Ovary (tissue), 9 donors: ENCODE data around the gene LIMCH1. TPM values are rescaled to one million over a fixed set of nuclear protein-coding genes. Genes with fewer than 3 reads are reported as not detected.

Experiments used
- DNase-seq, 5 donors: peaks; one replicate each; pipeline ENCODE4 v3.0.0-alpha.2; 2019 to 2020
- H3K27ac ChIP-seq, 2 donors: fragments of 200-600 bp; one replicate each; pipeline versions ENCODE4 v1.5.1 to v1.8.0; 2019 to 2022
- H3K27me3 ChIP-seq: fragments of 200-600 bp; one replicate; pipeline ENCODE4 v1.8.0; 2022
- H3K36me3 ChIP-seq: fragments of 200-600 bp; sonication (generic); one replicate; pipeline ENCODE4 v1.5.1; 2019
- H3K4me1 ChIP-seq: one replicate; pipeline ENCODE4 v1.8.1; 2013; ENCODE audit warnings: mild to moderate bottlenecking, moderate library complexity; ENCODE audit not compliant: insufficient read depth
- H3K4me3 ChIP-seq: fragments of 200-600 bp; sonication (generic); one replicate; pipeline ENCODE4 v1.5.1; 2017
- H3K9me3 ChIP-seq, 2 donors: fragments of 200-600 bp in 1 of 2; sonication (generic) in 1 of 2; one replicate each; pipeline versions ENCODE4 v1.5.1 to v1.8.1; 2013 to 2019; ENCODE audit warnings: mild to moderate bottlenecking in 1 of 2, moderate library complexity in 1 of 2
- CTCF ChIP-seq, 3 donors: fragments of 450-650 bp in 2 of 3; fragments of 200-600 bp in 1 of 3; IDR thresholded peaks; one replicate each; pipeline versions ENCODE4 v1.5.1 to v1.8.0; 2016 to 2022; ENCODE audit warnings: antibody characterized with exemption in 3 of 3, mild to moderate bottlenecking in 1 of 3
- EP300 ChIP-seq: sonication (generic); formaldehyde crosslinking; IDR thresholded peaks from one replicate; pipeline ENCODE4 v1.6.1; 2017; ENCODE audit warnings: antibody characterized with exemption
- POLR2A ChIP-seq: fragments of 450-650 bp; IDR thresholded peaks from one replicate; pipeline ENCODE4 v1.6.1; 2017; ENCODE audit warnings: antibody characterized with exemption, mild to moderate bottlenecking, moderate library complexity
- WGBS, 3 donors: extraction: QIAGEN DNeasy Blood & Tissue Kit in 1 of 3; methylation state at CpG; one replicate each; pipeline versions ENCODE4 v1.1.5 to v1.1.7; 2013 to 2017; 5-methylcytosine and 5-hydroxymethylcytosine counted together
- intact Hi-C, 4 donors: fragments of 100-400 bp; cut with DNase I; formaldehyde crosslinking; loops; one replicate each; pipeline versions ENCODE4 v1.11.0 to v1.15.1; 2022 to 2023
- polyA plus RNA-seq, 2 donors: library from polyadenylated mRNA; stranded (reverse); fragments of 200-250 nt in 1 of 2; fragments of 350-450 nt in 1 of 2; fragmentation: Illumina TruSeq in 1 of 2; extraction: RNeasy Lipid Tissue Mini Kit (QIAGEN cat#74804) in 1 of 2; gene quantifications; one replicate each; pipeline ENCODE4 v1.2.3, GENCODE V29; 2013 to 2014
- total RNA-seq, 7 donors: library from RNA; depleted of rRNA in 2 of 7; stranded (reverse); fragments of >200 nt in 2 of 7; fragmentation: NEBNext Ultra II Directional in 3 of 7; extraction: Animal tissue kit (Norgen Biotek cat#: 25700) in 3 of 7; gene quantifications; one replicate each; pipeline versions ENCODE4 v1.1.0 to v1.2.4, GENCODE V29; 2016 to 2023
- donor health status: DM: no; HTN: no; CAD: no; lungs with moderate emphysema.
- donor health status: DM: no; HTN: no; CAD: no.
- donor health status: Bipolar disorder and iron deficiency.
- donor health status: DM: yes; HTN: yes; CAD: no.
- donor health status: DM: no; HTN: no; CAD: no.
- donor health status: DM: yes; HTN: yes; CAD: no.

The LIMCH1 gene
- total and polyA plus RNA-seq, 9 donors, result 9.7 to 56.6 (median 23.6) TPM

GRCh38 chr4:41696763-41697162, 158.8 kb downstream of the LIMCH1 start:
- Histone ChIP-seq H3K36me3 (no peaks in the 10 kb centered on the region), H3K27me3 (no peaks in the 10 kb centered on the region), H3K27ac (no peak overlapping the region), H3K4me3 (no peak overlapping the region), H3K9me3 (no peaks in the 10 kb centered on the region), H3K4me1 (no peaks in the 10 kb centered on the region)
- no peak for TF ChIP-seq CTCF (IDR thresholded peaks at IDR 0.05)
- no peak for TF ChIP-seq EP300
- TF ChIP-seq POLR2A, result no peak
- intact Hi-C loops, result loop anchor here in 1 of 4 donors (10.0 kb wide), 1 partner anchor 188 kb away; no protein-coding TSS in a partner anchor
- whole genome bisulfite sequencing, 3 donors, result 71 to 77% (median 77%) methylated on average over 4 of the region's 4 CpGs
- DNase-seq, result no peak

- intact Hi-C loops, result loop anchor here in 1 of 4 donors (5.0 kb wide), 1 partner anchor 180 kb away; no protein-coding TSS in a partner anchor
Measured at GRCh38 chr4:41701983-41702382, 164.0 kb downstream of the LIMCH1 start.

GRCh38 chr4:41702770-41703169, 164.8 kb downstream of the LIMCH1 start:
- Histone ChIP-seq H3K27ac (no peak overlapping the region), H3K27me3 (no peaks in the 10 kb centered on the region), H3K36me3 (no peaks in the 10 kb centered on the region), H3K4me3 (no peak overlapping the region), H3K9me3 (no peaks in the 10 kb centered on the region), H3K4me1 (no peaks in the 10 kb centered on the region)
- TF ChIP-seq CTCF (IDR thresholded peaks at IDR 0.05) (no peak), POLR2A (no peak), EP300 (no peak)
- WGBS, 3 donors, result 67 to 80% (median 76%) methylated on average over 4 of the region's 4 CpGs
- intact Hi-C loops, result loop anchor here in 1 of 4 donors (5.0 kb wide), 1 partner anchor 180 kb away; no protein-coding TSS in a partner anchor
- DNase-seq, result no peak

More at GRCh38 chr4:41701983-41702382, 164.0 kb downstream of the LIMCH1 start:
- TF ChIP-seq POLR2A, result no peak
- TF ChIP-seq CTCF (IDR thresholded peaks at IDR 0.05), result no peak
- no peak for TF ChIP-seq EP300
- Histone ChIP-seq H3K4me1 (no peaks in the 10 kb centered on the region), H3K9me3 (no peaks in the 10 kb centered on the region), H3K27me3 (no peaks in the 10 kb centered on the region), H3K27ac (no peak overlapping the region), H3K4me3 (no peak overlapping the region), H3K36me3 (no peaks in the 10 kb centered on the region)
- 68 to 77% (median 72%) methylated on average over 3 of the region's 3 CpGs for WGBS, 3 donors
- DNase-seq, result no peak

GRCh38 chr4:41703785-41704184, 165.8 kb downstream of the LIMCH1 start:
- DNase-seq, result no peak
- Histone ChIP-seq H3K36me3 (no peaks in the 10 kb centered on the region), H3K9me3 (no peaks in the 10 kb centered on the region), H3K27ac (no peak overlapping the region), H3K27me3 (no peaks in the 10 kb centered on the region), H3K4me3 (no peak overlapping the region), H3K4me1 (no peaks in the 10 kb centered on the region)
- intact Hi-C loops, result loop anchor here in 1 of 4 donors (5.0 kb wide), 1 partner anchor 179 kb away; no protein-coding TSS in a partner anchor
- TF ChIP-seq CTCF (IDR thresholded peaks at IDR 0.05), result no peak
- TF ChIP-seq POLR2A, result no peak
- no peak for TF ChIP-seq EP300
- 54 to 61% (median 56%) methylated on average over 3 of the region's 3 CpGs for WGBS, 3 donors
